ENCODE results near the gene PCDHA13.
"Not testable (repeated sequence)": the region's sequence is repeated elsewhere in the genome, so short reads cannot be mapped to it uniquely, and the experiment has no call there.

Gene PCDHA13

DNA sequence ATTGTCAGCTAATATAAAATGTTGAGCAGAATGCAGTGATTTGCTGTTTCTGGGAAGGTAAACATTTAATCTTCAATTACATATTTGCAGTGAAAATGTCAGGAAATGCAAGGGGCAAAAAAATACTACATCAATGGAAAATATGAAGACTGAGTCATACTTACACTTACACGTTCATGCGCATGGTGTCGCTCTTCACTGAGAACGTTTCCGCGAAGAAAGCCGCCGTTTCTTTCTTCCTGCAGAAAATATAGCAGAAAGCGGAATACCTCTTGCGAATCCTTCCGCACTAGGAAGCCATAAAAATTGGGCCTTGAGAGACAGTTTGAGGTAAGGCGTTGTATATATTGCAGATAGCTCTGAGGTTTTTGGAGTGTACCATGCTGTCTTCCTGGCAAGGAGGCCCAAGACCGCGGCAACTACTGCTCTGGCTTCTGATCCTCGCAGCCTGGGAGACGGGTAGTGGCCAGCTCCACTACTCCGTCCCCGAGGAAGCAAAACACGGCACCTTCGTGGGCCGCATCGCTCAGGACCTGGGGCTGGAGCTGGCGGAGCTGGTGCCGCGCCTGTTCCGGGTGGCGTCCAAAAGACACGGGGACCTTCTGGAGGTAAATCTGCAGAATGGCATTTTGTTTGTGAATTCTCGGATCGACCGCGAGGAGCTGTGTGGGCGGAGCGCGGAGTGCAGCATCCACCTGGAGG lies at the start of gene PCDHA13:
Gene PCDHA13, plus strand, starts transcription at position 236 of the 702 bp plus-strand sequence. Its CDS starts 145 bp downstream, at position 381.
- DNase-seq: peak in 2 of 58 donors; percentile 7 to 31

- no peak for DNase-seq
Measured at GRCh38 chr5:140833993-140834392, 47.9 kb upstream of the PCDHA13 start, which contains the start of gene PCDHA7. Gene PCDHA7, plus strand, starts transcription at chr5:140834269. Its CDS starts 115 bp downstream, at chr5:140834384.

GRCh38 chr5:140834439-140835008 lies 47.4 kb upstream of the PCDHA13 start:
- DNase-seq: not testable (repeated sequence)

GRCh38 chr5:140835622-140836510 lies 46.1 kb upstream of the PCDHA13 start:
- no peak for DNase-seq

DNA sequence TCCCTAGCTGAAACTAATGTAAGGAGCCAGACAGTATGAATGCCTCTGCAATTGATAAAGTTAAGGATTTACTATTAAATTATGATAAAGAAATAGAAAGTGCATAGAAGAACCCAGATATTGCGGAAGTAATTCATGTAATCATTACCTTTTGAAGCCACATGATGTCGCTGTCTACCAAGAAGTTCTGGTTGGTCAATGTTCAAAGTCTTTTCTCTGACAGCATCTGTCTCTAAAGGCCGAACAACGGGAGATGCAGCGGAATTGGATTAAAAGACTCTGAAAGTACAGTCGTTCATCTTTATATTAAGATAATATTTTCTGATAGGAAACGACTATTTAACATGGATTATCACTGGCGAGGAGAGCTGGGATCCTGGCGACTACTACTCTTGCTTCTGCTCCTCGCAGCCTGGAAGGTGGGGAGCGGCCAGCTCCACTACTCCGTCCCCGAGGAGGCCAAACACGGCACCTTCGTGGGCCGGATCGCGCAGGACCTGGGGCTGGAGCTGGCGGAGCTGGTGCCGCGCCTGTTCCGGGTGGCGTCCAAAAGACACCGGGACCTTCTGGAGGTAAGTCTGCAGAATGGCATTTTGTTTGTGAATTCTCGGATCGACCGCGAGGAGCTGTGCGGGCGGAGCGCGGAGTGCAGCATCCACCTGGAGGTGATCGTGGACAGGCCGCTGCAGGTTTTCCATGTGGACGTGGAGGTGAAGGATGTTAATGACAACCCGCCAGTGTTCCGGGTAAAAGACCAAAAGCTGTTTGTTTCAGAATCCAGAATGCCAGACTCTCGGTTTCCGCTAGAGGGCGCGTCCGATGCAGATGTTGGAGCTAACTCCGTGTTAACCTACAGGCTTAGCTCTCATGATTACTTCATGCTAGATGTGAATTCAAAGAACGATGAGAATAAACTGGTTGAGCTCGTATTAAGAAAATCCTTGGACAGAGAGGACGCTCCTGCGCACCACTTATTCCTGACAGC lies 40.7 kb upstream of the PCDHA13 start, which contains the start of gene PCDHA8:
Gene PCDHA8, plus strand, starts transcription at position 210 of the 985 bp plus-strand sequence. Its CDS starts 135 bp downstream, at position 345.
- peak in 4 of 58 donors; percentile 1 to 33 (median 22) for DNase-seq

DNA sequence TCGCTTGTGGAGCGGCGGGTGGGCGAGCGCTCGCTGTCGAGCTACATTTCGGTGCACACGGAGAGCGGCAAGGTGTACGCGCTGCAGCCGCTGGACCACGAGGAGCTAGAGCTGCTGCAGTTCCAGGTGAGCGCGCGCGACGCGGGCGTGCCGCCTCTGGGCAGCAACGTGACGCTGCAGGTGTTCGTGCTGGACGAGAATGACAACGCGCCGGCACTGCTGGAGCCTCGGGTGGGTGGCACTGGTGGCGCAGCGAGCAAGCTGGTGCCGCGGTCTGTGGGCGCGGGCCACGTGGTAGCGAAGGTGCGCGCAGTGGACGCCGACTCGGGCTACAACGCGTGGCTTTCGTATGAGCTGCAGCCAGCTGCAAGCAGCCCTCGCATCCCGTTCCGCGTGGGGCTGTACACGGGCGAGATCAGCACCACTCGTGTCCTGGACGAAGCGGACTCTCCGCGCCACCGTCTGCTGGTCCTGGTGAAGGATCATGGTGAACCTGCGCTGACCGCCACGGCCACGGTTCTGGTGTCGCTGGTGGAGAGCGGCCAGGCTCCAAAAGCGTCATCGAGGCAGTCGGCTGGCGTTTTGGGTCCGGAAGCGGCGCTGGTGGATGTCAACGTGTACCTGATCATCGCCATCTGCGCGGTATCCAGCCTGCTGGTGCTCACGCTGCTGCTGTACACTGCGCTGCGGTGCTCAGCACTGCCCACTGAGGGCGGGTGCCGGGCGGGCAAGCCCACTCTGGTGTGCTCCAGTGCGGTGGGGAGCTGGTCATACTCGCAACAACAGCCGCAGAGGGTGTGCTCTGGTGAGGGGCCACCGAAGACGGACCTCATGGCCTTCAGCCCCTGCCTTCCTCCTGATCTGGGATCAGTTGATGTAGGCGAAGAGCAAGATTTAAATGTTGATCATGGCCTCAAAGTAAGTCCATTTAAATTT lies 38.9 kb upstream of the PCDHA13 start:
- no peak for DNase-seq

DNA sequence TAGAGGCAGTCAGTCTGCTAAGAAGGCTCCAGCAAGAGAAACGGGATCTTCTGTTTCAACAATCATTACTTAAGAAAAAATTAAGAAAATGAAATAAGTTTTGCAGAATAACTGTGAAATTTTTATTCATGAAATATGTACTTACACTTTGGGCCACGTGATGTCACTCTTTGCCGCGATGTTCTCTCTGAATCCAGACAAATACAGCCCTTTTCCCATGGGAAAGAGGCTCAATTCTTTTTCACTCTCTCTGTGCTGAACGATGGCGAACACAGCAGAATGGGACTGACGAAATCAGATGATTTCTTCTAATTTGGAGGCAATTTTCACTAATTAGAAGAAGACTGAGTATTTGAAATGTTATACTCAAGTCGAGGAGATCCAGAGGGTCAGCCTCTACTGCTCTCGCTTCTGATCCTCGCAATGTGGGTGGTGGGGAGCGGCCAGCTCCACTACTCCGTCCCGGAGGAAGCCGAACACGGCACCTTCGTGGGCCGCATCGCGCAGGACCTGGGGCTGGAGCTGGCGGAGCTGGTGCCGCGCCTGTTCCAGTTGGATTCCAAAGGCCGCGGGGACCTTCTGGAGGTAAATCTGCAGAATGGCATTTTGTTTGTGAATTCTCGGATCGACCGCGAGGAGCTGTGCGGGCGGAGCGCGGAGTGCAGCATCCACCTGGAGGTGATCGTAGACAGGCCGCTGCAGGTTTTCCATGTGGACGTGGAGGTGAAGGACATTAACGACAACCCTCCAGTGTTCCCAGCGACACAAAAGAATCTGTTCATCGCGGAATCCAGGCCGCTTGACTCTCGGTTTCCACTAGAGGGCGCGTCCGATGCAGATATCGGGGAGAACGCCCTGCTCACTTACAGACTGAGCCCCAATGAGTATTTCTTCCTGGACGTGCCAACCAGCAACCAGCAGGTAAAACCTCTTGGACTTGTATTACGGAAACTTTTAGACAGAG lies 33.5 kb upstream of the PCDHA13 start, which contains the start of gene PCDHA9:
Gene PCDHA9, plus strand, starts transcription at position 244 of the 964 bp plus-strand sequence. Its CDS starts 114 bp downstream, at position 358.
- not testable (repeated sequence) for DNase-seq

DNA sequence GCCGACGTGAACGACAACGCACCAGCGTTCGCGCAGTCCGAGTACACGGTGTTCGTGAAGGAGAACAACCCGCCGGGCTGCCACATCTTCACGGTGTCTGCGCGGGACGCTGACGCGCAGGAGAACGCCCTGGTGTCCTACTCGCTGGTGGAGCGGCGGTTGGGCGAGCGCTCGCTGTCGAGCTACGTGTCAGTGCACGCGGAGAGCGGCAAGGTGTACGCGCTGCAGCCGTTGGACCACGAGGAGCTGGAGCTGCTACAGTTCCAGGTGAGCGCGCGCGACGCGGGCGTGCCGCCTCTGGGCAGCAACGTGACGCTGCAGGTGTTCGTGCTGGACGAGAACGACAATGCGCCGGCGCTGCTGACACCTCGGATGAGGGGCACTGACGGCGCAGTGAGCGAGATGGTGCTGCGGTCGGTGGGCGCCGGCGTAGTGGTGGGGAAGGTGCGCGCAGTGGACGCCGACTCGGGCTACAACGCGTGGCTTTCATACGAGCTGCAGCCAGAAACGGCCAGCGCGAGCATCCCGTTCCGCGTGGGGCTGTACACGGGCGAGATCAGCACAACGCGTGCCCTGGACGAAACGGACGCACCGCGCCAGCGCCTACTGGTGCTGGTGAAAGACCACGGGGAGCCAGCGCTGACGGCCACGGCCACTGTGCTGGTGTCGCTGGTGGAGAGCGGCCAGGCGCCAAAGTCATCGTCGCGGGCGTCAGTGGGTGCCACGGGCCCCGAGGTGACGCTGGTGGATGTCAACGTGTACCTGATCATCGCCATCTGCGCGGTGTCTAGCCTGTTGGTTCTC lies 31.9 kb upstream of the PCDHA13 start:
- DNase-seq: not testable (repeated sequence)

- DNase-seq: peak in 1 of 58 donors; percentile 17
Measured at GRCh38 chr5:140855772-140856674, 25.9 kb upstream of the PCDHA13 start, which contains the start of gene PCDHA10. Gene PCDHA10, plus strand, starts transcription at chr5:140855897. Its CDS starts 152 bp downstream, at chr5:140856049.

GRCh38 chr5:140857177-140857986 lies 24.5 kb upstream of the PCDHA13 start:
- DNase-seq: no peak

GRCh38 chr5:140857987-140858240 lies 24.0 kb upstream of the PCDHA13 start:
- no peak for DNase-seq

DNA sequence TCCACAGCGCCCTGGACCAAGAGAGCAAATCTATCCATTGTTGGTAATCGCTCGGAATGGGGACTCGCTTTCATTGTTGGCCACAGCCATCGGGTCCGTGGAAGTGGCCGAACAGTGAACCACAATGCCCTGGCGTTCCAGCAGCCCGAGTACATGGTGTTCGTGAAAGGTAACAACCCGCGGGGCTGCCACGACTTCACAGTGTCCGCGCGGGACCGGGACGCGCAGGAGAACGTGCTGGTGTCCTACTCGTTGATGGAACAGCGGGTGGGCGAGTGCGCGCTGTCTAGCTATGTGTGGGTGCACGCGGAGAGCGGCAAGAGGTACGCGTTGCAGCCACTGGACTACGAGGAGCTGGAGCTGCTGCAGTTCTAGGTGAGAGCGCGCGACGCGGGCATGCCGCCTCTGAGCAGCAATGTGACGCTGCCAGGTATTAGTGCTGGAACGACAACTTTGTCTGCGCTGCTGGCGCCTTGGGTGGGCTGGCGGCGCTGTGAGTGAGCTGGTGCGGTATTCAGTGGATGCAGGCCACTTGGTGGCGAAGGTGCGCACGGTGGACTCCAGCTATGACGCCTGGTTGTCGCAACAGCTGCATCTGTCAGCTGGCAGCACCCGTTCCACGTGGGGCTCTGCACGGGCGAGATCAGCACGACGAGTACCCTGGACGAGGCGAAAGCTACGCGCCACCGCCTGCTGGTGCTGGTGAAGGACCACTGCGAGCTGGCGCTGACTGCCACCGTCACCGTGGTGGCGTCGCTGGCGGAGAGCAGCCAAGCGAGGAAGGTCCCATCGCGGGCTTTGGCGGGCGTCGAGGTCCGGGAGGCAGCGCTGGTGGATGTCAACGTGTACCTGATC lies 19.3 kb upstream of the PCDHA13 start:
- no peak for DNase-seq

DNA sequence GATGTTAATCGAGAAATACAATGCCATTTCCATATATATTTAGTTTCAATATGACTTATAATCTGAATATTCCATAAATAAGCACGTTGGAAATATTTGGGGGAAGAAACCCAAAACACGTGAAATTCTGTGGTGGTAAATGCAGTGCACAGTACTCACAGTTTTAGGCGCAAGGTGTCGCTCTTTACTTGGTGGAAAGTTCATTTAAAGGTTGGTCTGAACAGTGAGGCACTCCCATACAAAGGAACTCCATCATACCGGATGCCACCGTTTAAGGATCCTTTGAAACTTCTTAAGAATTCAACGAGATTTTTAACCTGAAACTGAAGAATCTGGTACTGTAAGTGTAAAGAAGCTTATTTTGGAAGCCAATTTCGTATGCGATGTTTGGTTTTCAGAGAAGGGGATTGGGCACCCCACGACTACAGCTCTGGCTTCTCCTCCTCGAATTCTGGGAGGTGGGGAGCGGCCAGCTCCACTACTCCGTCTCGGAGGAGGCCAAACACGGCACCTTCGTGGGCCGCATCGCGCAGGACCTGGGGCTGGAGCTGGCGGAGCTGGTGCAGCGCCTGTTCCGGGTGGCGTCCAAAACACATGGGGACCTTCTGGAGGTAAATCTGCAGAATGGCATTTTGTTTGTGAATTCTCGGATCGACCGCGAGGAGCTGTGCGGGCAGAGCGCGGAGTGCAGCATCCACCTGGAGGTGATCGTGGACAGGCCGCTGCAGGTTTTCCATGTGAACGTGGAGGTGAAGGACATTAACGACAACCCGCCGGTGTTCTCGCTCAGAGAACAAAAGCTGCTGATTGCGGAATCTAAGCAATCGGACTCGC lies 13.0 kb upstream of the PCDHA13 start, which contains the start of gene PCDHA11:
Gene PCDHA11, plus strand, starts transcription at position 237 of the 834 bp plus-strand sequence. Its CDS starts 147 bp downstream, at position 384.
- peak in 1 of 58 donors; percentile 10 for DNase-seq

All from anterior cingulate cortex (tissue), 58 donors.